GM18520 (cell line): ENCODE measurements around the gene SCCPDH.
"Not testable (repeated sequence)": the region's sequence is repeated elsewhere in the genome, so short reads cannot be mapped to it uniquely, and the experiment has no call there.

Experiments
- ATAC-seq: cut with Tn5 transposase; IDR thresholded peaks from one replicate; pipeline ENCODE4 v1.9.1; 2021; ENCODE audit not compliant: unreplicated experiment

The SCCPDH gene

GRCh38 chr1:246703581-246703980 is 20.6 kb upstream of the SCCPDH start:
- ATAC-seq, result no peak

- no peak for ATAC-seq
Measured at GRCh38 chr1:246705368-246705767, 18.8 kb upstream of the SCCPDH start.

- no peak for ATAC-seq
Measured at GRCh38 chr1:246708166-246708565, 16.0 kb upstream of the SCCPDH start.

GRCh38 chr1:246709196-246709595 is 15.0 kb upstream of the SCCPDH start:
- no peak for ATAC-seq

- ATAC-seq, result no peak
Measured at GRCh38 chr1:246709835-246710234, 14.4 kb upstream of the SCCPDH start.

GRCh38 chr1:246711548-246712003 is 12.6 kb upstream of the SCCPDH start:
- no peak for ATAC-seq

GRCh38 chr1:246712428-246712827 is 11.8 kb upstream of the SCCPDH start:
- ATAC-seq, result not testable (repeated sequence)

GRCh38 chr1:246719361-246719760 is 4.8 kb upstream of the SCCPDH start:
- not testable (repeated sequence) for ATAC-seq

GRCh38 chr1:246720814-246721213 is 3.4 kb upstream of the SCCPDH start:
- ATAC-seq, result not testable (repeated sequence)

GRCh38 chr1:246722720-246723119 is 1.5 kb upstream of the SCCPDH start:
- ATAC-seq, result no peak

GRCh38 chr1:246724731-246725095 is 504 bp downstream of the SCCPDH start:
- ATAC-seq, result no peak

- ATAC-seq, result no peak
Measured at GRCh38 chr1:246725191-246725590, 982 bp downstream of the SCCPDH start.

GRCh38 chr1:246726255-246726679 is 2.1 kb downstream of the SCCPDH start:
- ATAC-seq, result no peak

GRCh38 chr1:246726881-246727280 is 2.7 kb downstream of the SCCPDH start:
- no peak for ATAC-seq

GRCh38 chr1:246727594-246727993 is 3.4 kb downstream of the SCCPDH start:
- no peak for ATAC-seq

GRCh38 chr1:246728311-246728710 is 4.1 kb downstream of the SCCPDH start:
- ATAC-seq, result no peak

GRCh38 chr1:246729040-246729439 is 4.8 kb downstream of the SCCPDH start:
- not testable (repeated sequence) for ATAC-seq

- no peak for ATAC-seq
Measured at GRCh38 chr1:246730839-246731238, 6.6 kb downstream of the SCCPDH start.

- not testable (repeated sequence) for ATAC-seq
Measured at GRCh38 chr1:246731873-246732272, 7.7 kb downstream of the SCCPDH start.

GRCh38 chr1:246733704-246734103 is 9.5 kb downstream of the SCCPDH start:
- ATAC-seq, result no peak

GRCh38 chr1:246734866-246735265 is 10.7 kb downstream of the SCCPDH start:
- no peak for ATAC-seq

- ATAC-seq, result no peak
Measured at GRCh38 chr1:246735735-246736134, 11.5 kb downstream of the SCCPDH start.

GRCh38 chr1:246742396-246742795 is 18.2 kb downstream of the SCCPDH start:
- no peak for ATAC-seq

- not testable (repeated sequence) for ATAC-seq
Measured at GRCh38 chr1:246746155-246746554, 21.9 kb downstream of the SCCPDH start.
